GM12801 (cell line): ENCODE results near the gene OR1M1.

Source experiments
- TF ChIP-seq, protein P1 (sequence below): IDR thresholded peaks from one replicate; pipeline ENCODE4 v1.5.1; 2011; ENCODE audit warnings: control low read depth; ENCODE audit not compliant: insufficient read length; ENCODE audit errors: extremely low read depth

Gene OR1M1, protein sequence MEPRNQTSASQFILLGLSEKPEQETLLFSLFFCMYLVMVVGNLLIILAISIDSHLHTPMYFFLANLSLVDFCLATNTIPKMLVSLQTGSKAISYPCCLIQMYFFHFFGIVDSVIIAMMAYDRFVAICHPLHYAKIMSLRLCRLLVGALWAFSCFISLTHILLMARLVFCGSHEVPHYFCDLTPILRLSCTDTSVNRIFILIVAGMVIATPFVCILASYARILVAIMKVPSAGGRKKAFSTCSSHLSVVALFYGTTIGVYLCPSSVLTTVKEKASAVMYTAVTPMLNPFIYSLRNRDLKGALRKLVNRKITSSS

GRCh38 chr19:9086761-9087160 is at the start of gene OR1M1:
TSS of gene OR1M1 (plus strand) at chr19:9087061. CDS start at chr19:9093245, 6,184 bp downstream.
- TF ChIP-seq, protein P1, sequence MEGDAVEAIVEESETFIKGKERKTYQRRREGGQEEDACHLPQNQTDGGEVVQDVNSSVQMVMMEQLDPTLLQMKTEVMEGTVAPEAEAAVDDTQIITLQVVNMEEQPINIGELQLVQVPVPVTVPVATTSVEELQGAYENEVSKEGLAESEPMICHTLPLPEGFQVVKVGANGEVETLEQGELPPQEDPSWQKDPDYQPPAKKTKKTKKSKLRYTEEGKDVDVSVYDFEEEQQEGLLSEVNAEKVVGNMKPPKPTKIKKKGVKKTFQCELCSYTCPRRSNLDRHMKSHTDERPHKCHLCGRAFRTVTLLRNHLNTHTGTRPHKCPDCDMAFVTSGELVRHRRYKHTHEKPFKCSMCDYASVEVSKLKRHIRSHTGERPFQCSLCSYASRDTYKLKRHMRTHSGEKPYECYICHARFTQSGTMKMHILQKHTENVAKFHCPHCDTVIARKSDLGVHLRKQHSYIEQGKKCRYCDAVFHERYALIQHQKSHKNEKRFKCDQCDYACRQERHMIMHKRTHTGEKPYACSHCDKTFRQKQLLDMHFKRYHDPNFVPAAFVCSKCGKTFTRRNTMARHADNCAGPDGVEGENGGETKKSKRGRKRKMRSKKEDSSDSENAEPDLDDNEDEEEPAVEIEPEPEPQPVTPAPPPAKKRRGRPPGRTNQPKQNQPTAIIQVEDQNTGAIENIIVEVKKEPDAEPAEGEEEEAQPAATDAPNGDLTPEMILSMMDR: no peak

GRCh38 chr19:9037400-9038062 is 49.3 kb upstream of the OR1M1 start:
- TF ChIP-seq, protein P1: no peak

DNA sequence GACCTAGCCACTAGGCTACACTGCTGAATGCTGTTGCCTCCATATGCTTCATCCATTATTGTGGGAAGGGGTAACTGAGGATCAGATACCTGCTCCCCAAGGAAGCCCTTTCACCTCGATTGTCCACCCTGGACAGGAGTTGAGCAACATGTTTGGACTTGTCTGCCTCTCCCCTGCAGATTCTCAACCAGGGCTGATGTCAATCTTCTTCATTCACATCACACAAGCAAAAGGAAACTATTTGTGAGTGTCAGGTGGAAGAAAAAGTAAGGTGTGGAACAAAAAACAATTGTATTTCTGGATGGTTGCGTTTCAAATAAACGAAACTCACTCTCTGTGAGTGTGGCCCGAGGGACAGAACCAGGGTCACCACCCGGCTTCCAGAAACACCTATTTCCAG is 47.1 kb upstream of the OR1M1 start:
- TF ChIP-seq, protein P1: no peak

GRCh38 chr19:9040131-9040530 is 46.7 kb upstream of the OR1M1 start:
- TF ChIP-seq, protein P1: no peak

- TF ChIP-seq, protein P1: no peak
Observed at GRCh38 chr19:9041023-9041422, 45.8 kb upstream of the OR1M1 start.

DNA sequence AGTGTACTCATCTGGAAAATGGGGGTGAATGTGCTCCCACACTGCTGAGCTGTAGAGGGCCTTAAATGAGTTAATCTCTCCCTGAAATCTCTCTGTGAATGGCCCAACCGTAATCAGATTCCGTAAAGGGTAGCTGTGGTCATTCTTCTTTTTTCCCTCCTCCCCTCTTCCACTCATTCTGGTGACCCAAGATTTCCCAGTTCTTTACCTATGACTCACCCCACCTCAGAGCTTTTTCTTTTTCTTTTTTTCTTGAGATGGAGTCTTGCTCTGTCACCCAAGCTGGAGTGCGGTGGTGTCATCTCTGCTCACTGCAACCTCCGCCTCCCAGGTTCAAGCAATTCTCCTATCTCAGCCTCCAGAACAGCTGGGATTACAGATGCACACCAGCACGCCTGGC is 43.3 kb upstream of the OR1M1 start:
- TF ChIP-seq, protein P1: no peak

DNA sequence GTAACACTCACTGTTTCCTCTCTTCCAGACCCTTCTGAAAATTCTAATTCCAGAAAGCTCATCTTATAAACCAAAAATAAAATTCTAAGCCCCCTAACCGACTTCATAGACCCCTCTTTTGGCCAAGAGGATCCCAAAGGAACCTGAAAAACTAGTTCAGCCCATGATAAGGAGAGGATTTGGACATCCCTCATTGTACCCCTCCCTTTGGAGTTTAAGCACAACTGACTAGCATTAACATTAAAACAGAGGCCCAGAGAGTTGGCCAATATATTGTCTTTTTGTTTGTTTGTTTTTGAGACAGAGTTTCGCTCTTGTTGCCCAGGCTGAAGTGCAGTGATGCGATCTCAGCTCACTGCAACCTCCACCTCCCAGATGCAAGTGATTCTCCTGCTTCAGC is 42.4 kb upstream of the OR1M1 start:
- TF ChIP-seq, protein P1: no peak
